GM20431 (cell line): ENCODE results near the gene TRIM34.
"Not testable (repeated sequence)": the region's sequence is repeated elsewhere in the genome, so short reads cannot be mapped to it uniquely, and the experiment has no call there.

Experiments used
- in situ Hi-C: fragments of 300-500 bp; cut with MseI, MboI; formaldehyde crosslinking; loops from one replicate; pipeline ENCODE4 v1.15.0; 2020; ENCODE audit warnings: low sequenced_read_pairs; ENCODE audit not compliant: unreplicated experiment

The TRIM34 gene

GRCh38 chr11:5618807-5619206, 6.0 kb upstream of the TRIM34 start:
- in situ Hi-C loops, result loop anchor here (25.0 kb wide), 1 partner anchor 193 kb away; the partner anchor contains the start of gene OR52N2

- in situ Hi-C loops, result loop anchor here (25.0 kb wide), 1 partner anchor 191 kb away; the partner anchor contains the start of gene OR52N2
These were observed 3.9 kb upstream of the TRIM34 start for GRCh38 chr11:5620651-5621521.

GRCh38 chr11:5621580-5621979, 3.2 kb upstream of the TRIM34 start:
- in situ Hi-C loops, result loop anchor here (25.0 kb wide), 1 partner anchor 191 kb away; the partner anchor contains the start of gene OR52N2

- in situ Hi-C loops, result loop anchor here (25.0 kb wide), 1 partner anchor 189 kb away; the partner anchor contains the start of gene OR52N2
These were observed 2.0 kb upstream of the TRIM34 start for GRCh38 chr11:5622802-5623201.

- in situ Hi-C loops, result no loop called here
These were observed 480 bp downstream of the TRIM34 start for GRCh38 chr11:5625281-5625680.

GRCh38 chr11:5626196-5626595, 1.4 kb downstream of the TRIM34 start:
- in situ Hi-C loops, result no loop called here

GRCh38 chr11:5631417-5631816, 6.6 kb downstream of the TRIM34 start:
- in situ Hi-C loops, result no loop called here

GRCh38 chr11:5631969-5632635, 7.3 kb downstream of the TRIM34 start:
- in situ Hi-C loops, result no loop called here

GRCh38 chr11:5639953-5640352, 15.2 kb downstream of the TRIM34 start:
- in situ Hi-C loops, result no loop called here

- in situ Hi-C loops, result no loop called here
These were observed 18.8 kb downstream of the TRIM34 start for GRCh38 chr11:5643585-5643984.

GRCh38 chr11:5646139-5646538, 21.3 kb downstream of the TRIM34 start:
- in situ Hi-C loops, result no loop called here

GRCh38 chr11:5655474-5655873, 30.7 kb downstream of the TRIM34 start:
- in situ Hi-C loops, result no loop called here

- in situ Hi-C loops, result not testable (repeated sequence)
These were observed 32.2 kb downstream of the TRIM34 start for GRCh38 chr11:5656956-5657355.

- in situ Hi-C loops, result no loop called here
These were observed 33.5 kb downstream of the TRIM34 start for GRCh38 chr11:5658318-5658717.

- in situ Hi-C loops, result no loop called here
These were observed 38.7 kb downstream of the TRIM34 start for GRCh38 chr11:5663511-5663910.

- in situ Hi-C loops, result no loop called here
These were observed 40.3 kb downstream of the TRIM34 start for GRCh38 chr11:5665051-5665570.

GRCh38 chr11:5665746-5666401, 41.1 kb downstream of the TRIM34 start:
- in situ Hi-C loops, result no loop called here

- in situ Hi-C loops, result no loop called here
These were observed 41.6 kb downstream of the TRIM34 start for GRCh38 chr11:5666402-5666793.

- in situ Hi-C loops, result no loop called here
These were observed 47.0 kb downstream of the TRIM34 start for GRCh38 chr11:5671831-5672230.

GRCh38 chr11:5674391-5674790, 49.6 kb downstream of the TRIM34 start:
- in situ Hi-C loops, result no loop called here
